Heart left ventricle (tissue), 13 donors: ENCODE results near the gene IGSF8.

Experiments
- CTCF ChIP-seq, 12 donors: fragments of 200-600 bp; sonication (generic) in 4 of 12; IDR thresholded peaks; one replicate each; pipeline versions ENCODE4 v1.5.0 to v1.8.0; 2018 to 2022; ENCODE audit warnings: antibody characterized with exemption in 12 of 12, mild to moderate bottlenecking in 5 of 12
- POLR2A ChIP-seq, 2 donors: fragments of 450-650 bp; IDR thresholded peaks; one replicate each; pipeline ENCODE4 v1.6.1; 2017; ENCODE audit warnings: antibody characterized with exemption in 2 of 2, mild to moderate bottlenecking in 2 of 2, moderate library complexity in 2 of 2
- donor health status: ischemic (EF 13 %, LVEDD 7.1; RV severe dilation, severe dysfunction).
- donor health status: DM: no; HTN: yes; CAD: no.
- donor health status: DM: no; HTN: no; CAD: no.
- donor health status: ischemic (EF 25% LVEDD 6.9; RV normal size, moderate dysfunction).
- donor health status: ischemic (EF 25% LVEDD 5.7; RV mildly dilated, moderate dysfunction).
- donor health status: ischemic (EF 35%, LVEDD 5.7; RV mildly dilated, moderate dysfunction).
- donor health status: nonischemic (EF 11% LVEDD 7.7; RV severe dilation, severe dysfunction).
- donor health status: DM: yes; HTN: yes; CAD: no.
- donor health status: PGD.
- donor health status: ischemic (EF 29% LVEDD 5.4; RV normal size, mild dysfunction).
- donor health status: nonischemic (EF 23%, LVEDD 6.1; RV moderate dilation, normal function).

- TF ChIP-seq POLR2A (IDR thresholded peaks at IDR 0.05) = no peak
- TF ChIP-seq CTCF (IDR thresholded peaks at IDR 0.05) = no peak
Observed at GRCh38 chr1:160050619-160051018, 47.8 kb downstream of the IGSF8 start.
